RWPE2 (cell line): ENCODE results near the gene CCDC33.

Experiments
- ATAC-seq: fragments of 200-7000 bp; cut with Tn5 transposase; 3 replicates; pipeline ENCODE4 v1.9.1; 2021; ENCODE audit warnings: low read depth
- DNase-seq: peaks from one replicate; pipeline ENCODE4 v3.0.0-alpha.2; 2020; ENCODE audit warnings: low spot score
- H3K27ac ChIP-seq: fragments of 450-650 bp; 2 replicates; pipeline ENCODE4 v1.5.1; 2017; ENCODE audit warnings: mild to moderate bottlenecking; ENCODE audit not compliant: poor library complexity, severe bottlenecking
- H3K27me3 ChIP-seq: fragments of 250-450 bp; sonication (Bioruptor Pico); 2 replicates; pipeline ENCODE4 v1.5.1; 2021; ENCODE audit warnings: mild to moderate bottlenecking, moderate library complexity; ENCODE audit not compliant: insufficient read depth, poor library complexity, severe bottlenecking
- H3K36me3 ChIP-seq: fragments of 250-450 bp; sonication (Bioruptor Pico); 2 replicates; pipeline ENCODE4 v1.5.1; 2020; ENCODE audit warnings: low read depth, mild to moderate bottlenecking, moderate library complexity
- H3K4me1 ChIP-seq: fragments of 250-450 bp; sonication (Bioruptor Pico); 2 replicates; pipeline ENCODE4 v1.5.1; 2021; ENCODE audit warnings: mild to moderate bottlenecking, moderate library complexity; ENCODE audit not compliant: insufficient read depth, poor library complexity, severe bottlenecking
- H3K4me3 ChIP-seq: fragments of 250-450 bp; sonication (Bioruptor Pico); 2 replicates; pipeline ENCODE4 v1.5.1; 2021; ENCODE audit warnings: mild to moderate bottlenecking, moderate library complexity; ENCODE audit not compliant: severe bottlenecking
- H3K9me3 ChIP-seq: fragments of 250-450 bp; sonication (Bioruptor Pico); 2 replicates; pipeline ENCODE4 v1.5.1; 2021; ENCODE audit warnings: mild to moderate bottlenecking, moderate library complexity; ENCODE audit not compliant: severe bottlenecking
- CTCF ChIP-seq: fragments of 450-650 bp; IDR thresholded peaks from one replicate; pipeline ENCODE4 v1.5.1; 2017; ENCODE audit warnings: mild to moderate bottlenecking, moderate library complexity; ENCODE audit not compliant: poor library complexity, severe bottlenecking

The CCDC33 gene

GRCh38 chr15:74319596-74320351 lies 83.6 kb downstream of the CCDC33 start:
- no peak for TF ChIP-seq CTCF
- Histone ChIP-seq H3K4me1 (no peaks in the 10 kb centered on the region), H3K9me3 (no peaks in the 10 kb centered on the region), H3K27ac (no peak overlapping the region), H3K27me3 (no peaks in the 10 kb centered on the region), H3K4me3 (no peak overlapping the region), H3K36me3 (no peaks in the 10 kb centered on the region)
- DNase-seq (no peak), ATAC-seq (no peak)

GRCh38 chr15:74320352-74321247 lies 84.5 kb downstream of the CCDC33 start:
- no peak for DNase-seq

GRCh38 chr15:74322558-74323180 lies 86.5 kb downstream of the CCDC33 start:
- no peak overlapping the region for H3K27ac ChIP-seq
- no peaks in the 10 kb centered on the region for H3K4me1 ChIP-seq
- ATAC-seq (peak; percentile 83), DNase-seq (no peak)
- H3K4me3 ChIP-seq = no peak overlapping the region
- H3K27me3 ChIP-seq = no peaks in the 10 kb centered on the region
- peak; percentile 98 for TF ChIP-seq CTCF
- no peaks in the 10 kb centered on the region for H3K9me3 ChIP-seq
- no peaks in the 10 kb centered on the region for H3K36me3 ChIP-seq

More at GRCh38 chr15:74320352-74321247, 84.5 kb downstream of the CCDC33 start:
- Histone ChIP-seq H3K36me3 (no peaks in the 10 kb centered on the region), H3K4me3 (no peak overlapping the region), H3K27ac (no peak overlapping the region), H3K27me3 (no peaks in the 10 kb centered on the region), H3K9me3 (no peaks in the 10 kb centered on the region), H3K4me1 (no peaks in the 10 kb centered on the region)
- ATAC-seq = no peak
- TF ChIP-seq CTCF = peak; percentile 78

- TF ChIP-seq CTCF = no peak
- Histone ChIP-seq H3K9me3 (no peaks in the 10 kb centered on the region), H3K27ac (no peak overlapping the region), H3K36me3 (no peaks in the 10 kb centered on the region), H3K27me3 (no peaks in the 10 kb centered on the region), H3K4me3 (no peak overlapping the region), H3K4me1 (no peaks in the 10 kb centered on the region)
- DNase-seq (no peak), ATAC-seq (no peak)
These were observed 88.6 kb downstream of the CCDC33 start for GRCh38 chr15:74324714-74325113.
